HUES64 (cell line): ENCODE data around the gene TBX3. TPM values are rescaled to one million over a fixed set of nuclear protein-coding genes. Genes with fewer than 3 reads are reported as not detected.
"Not testable (repeated sequence)": the region's sequence is repeated elsewhere in the genome, so short reads cannot be mapped to it uniquely, and the experiment has no call there.

Experiments used
- H3K27ac ChIP-seq: 2 replicates; pipeline ENCODE4 v1.7.0; 2013; ENCODE audit warnings: low read depth, low read length, inconsistent platforms
- H3K27me3 ChIP-seq: 2 replicates; pipeline ENCODE4 v1.6.1; 2013; ENCODE audit warnings: mild to moderate bottlenecking, low read length; ENCODE audit not compliant: insufficient read depth
- H3K36me3 ChIP-seq: 2 replicates; pipeline ENCODE4 v1.6.1; 2013; ENCODE audit warnings: mild to moderate bottlenecking, low read length; ENCODE audit not compliant: insufficient read depth
- H3K4me1 ChIP-seq: 2 replicates; pipeline ENCODE4 v1.6.1; 2013; ENCODE audit warnings: mild to moderate bottlenecking, low read length, moderate library complexity; ENCODE audit not compliant: insufficient read depth
- H3K4me3 ChIP-seq: 2 replicates; pipeline ENCODE4 v1.5.1; 2013; ENCODE audit warnings: mild to moderate bottlenecking, low read length, moderate library complexity
- H3K9ac ChIP-seq: 2 replicates; pipeline ENCODE4 v1.6.1; 2013; ENCODE audit warnings: mild to moderate bottlenecking, low read depth, low read length
- H3K9me3 ChIP-seq: 2 replicates; pipeline ENCODE4 v1.6.1; 2013; ENCODE audit warnings: low read depth, low read length; ENCODE audit not compliant: insufficient read depth
- WGBS: fragments of 150-250, 120-280 bp; methylation state at CpG from one replicate; pipeline ENCODE4 v1.1.7; 2013; ENCODE audit warnings: missing lambda C conversion rate; 5-methylcytosine and 5-hydroxymethylcytosine counted together
- polyA plus RNA-seq, 2 experiments: library from polyadenylated mRNA; stranded (reverse); fragments of 50-300 nt; gene quantifications; one replicate each; pipeline ENCODE4 v1.2.3, GENCODE V29; 2013

Gene TBX3
- polyA plus RNA-seq (2013, experiment 1 of 2) = 1.8 TPM
- 1.9 TPM for polyA plus RNA-seq (2013, experiment 2 of 2)

- under 1% methylated on average over 76 of the region's 76 CpGs for WGBS
Measured at GRCh38 chr12:114684098-114684869, at the start of gene TBX3. Gene TBX3, minus strand, starts transcription at chr12:114684175. Its CDS starts 975 bp downstream, at chr12:114683200.

GRCh38 chr12:114732426-114733030 is 48.6 kb upstream of the TBX3 start:
- Histone ChIP-seq H3K27ac (no peak overlapping the region), H3K9me3 (no peaks in the 10 kb centered on the region), H3K4me1 (peaks cover 5% of the 10 kb centered on the region; the same call in 1 of the 2 replicates), H3K27me3 (peaks cover 30% of the 10 kb centered on the region), H3K9ac (no peak overlapping the region), H3K4me3 (no peak overlapping the region), H3K36me3 (no peaks in the 10 kb centered on the region)
- 74% methylated on average over 4 of the region's 4 CpGs for WGBS

More at GRCh38 chr12:114684098-114684869, at the start of gene TBX3:
- no peak within 1 kb of the TSS; the same call in 1 of the 2 replicates for H3K27ac ChIP-seq
- H3K36me3 ChIP-seq = no peaks in the 10 kb centered on the region
- H3K4me1 ChIP-seq = peaks cover 68% of the 10 kb centered on the region
- no peaks in the 10 kb centered on the region for H3K9me3 ChIP-seq
- H3K9ac ChIP-seq = peak within 1 kb of the TSS; percentile 43; the same call in 1 of the 2 replicates
- H3K4me3 ChIP-seq = peak within 1 kb of the TSS; percentile 58
- peaks cover 98% of the 10 kb centered on the region for H3K27me3 ChIP-seq

- H3K4me1 ChIP-seq = peaks cover 3% of the 10 kb centered on the region; the same call in 1 of the 2 replicates
- no peak overlapping the region for H3K27ac ChIP-seq
- 82% methylated on average over 3 of the region's 3 CpGs for WGBS
Measured at GRCh38 chr12:114729731-114730130, 45.8 kb upstream of the TBX3 start.

GRCh38 chr12:114726092-114726710 is 42.2 kb upstream of the TBX3 start:
- no peaks in the 10 kb centered on the region for H3K36me3 ChIP-seq
- 80% methylated on average over 7 of the region's 7 CpGs for WGBS
- no peaks in the 10 kb centered on the region for H3K9me3 ChIP-seq
- no peaks in the 10 kb centered on the region for H3K4me1 ChIP-seq
- no peak overlapping the region for H3K4me3 ChIP-seq
- H3K27me3 ChIP-seq = no peaks in the 10 kb centered on the region
- no peak overlapping the region for H3K9ac ChIP-seq
- no peak overlapping the region for H3K27ac ChIP-seq

More at GRCh38 chr12:114729731-114730130, 45.8 kb upstream of the TBX3 start:
- H3K36me3 ChIP-seq = no peaks in the 10 kb centered on the region
- H3K4me3 ChIP-seq = no peak overlapping the region
- H3K9ac ChIP-seq = no peak overlapping the region
- H3K27me3 ChIP-seq = peaks cover 7% of the 10 kb centered on the region
- H3K9me3 ChIP-seq = no peaks in the 10 kb centered on the region

- not testable (repeated sequence) for H3K36me3 ChIP-seq, H3K27me3 ChIP-seq, H3K27ac ChIP-seq, H3K4me3 ChIP-seq, H3K9me3 ChIP-seq, H3K4me1 ChIP-seq, H3K9ac ChIP-seq
- WGBS = 95% methylated on average over 5 of the region's 5 CpGs
Measured at GRCh38 chr12:114722176-114722575, 38.2 kb upstream of the TBX3 start.

GRCh38 chr12:114721266-114721665 is 37.3 kb upstream of the TBX3 start:
- Histone ChIP-seq H3K9me3 (no peaks in the 10 kb centered on the region), H3K4me1 (no peaks in the 10 kb centered on the region), H3K27me3 (no peaks in the 10 kb centered on the region), H3K27ac (no peak overlapping the region), H3K9ac (no peak overlapping the region), H3K36me3 (no peaks in the 10 kb centered on the region), H3K4me3 (no peak overlapping the region)
- 80% methylated on average over 7 of the region's 7 CpGs for WGBS

- 94% methylated on average over 9 of the region's 9 CpGs for WGBS
- no peaks in the 10 kb centered on the region for H3K36me3 ChIP-seq
- no peak overlapping the region for H3K9ac ChIP-seq
- H3K4me1 ChIP-seq = peaks cover 19% of the 10 kb centered on the region
- H3K27me3 ChIP-seq = peaks cover 36% of the 10 kb centered on the region
- no peaks in the 10 kb centered on the region for H3K9me3 ChIP-seq
- H3K4me3 ChIP-seq = no peak overlapping the region
- H3K27ac ChIP-seq = no peak overlapping the region
Measured at GRCh38 chr12:114713466-114714215, 29.7 kb upstream of the TBX3 start.

- Histone ChIP-seq H3K36me3 (no peaks in the 10 kb centered on the region), H3K4me1 (peaks cover 19% of the 10 kb centered on the region), H3K27me3 (peaks cover 42% of the 10 kb centered on the region), H3K27ac (no peak overlapping the region), H3K4me3 (no peak overlapping the region), H3K9me3 (no peaks in the 10 kb centered on the region), H3K9ac (peak overlapping the region; percentile 13)
- WGBS = 6% methylated on average over 4 of the region's 4 CpGs
Measured at GRCh38 chr12:114711689-114712152, 27.7 kb upstream of the TBX3 start.

- Histone ChIP-seq H3K9me3 (no peaks in the 10 kb centered on the region), H3K27me3 (peaks cover 52% of the 10 kb centered on the region), H3K4me3 (no peak overlapping the region), H3K36me3 (no peaks in the 10 kb centered on the region), H3K27ac (no peak overlapping the region), H3K4me1 (peaks cover 19% of the 10 kb centered on the region), H3K9ac (no peak overlapping the region)
- 77% methylated on average over 7 of the region's 7 CpGs for WGBS
Measured at GRCh38 chr12:114710151-114710550, 26.2 kb upstream of the TBX3 start.

- no peaks in the 10 kb centered on the region for H3K9me3 ChIP-seq
- no peak overlapping the region for H3K9ac ChIP-seq
- no peaks in the 10 kb centered on the region for H3K36me3 ChIP-seq
- no peak overlapping the region for H3K27ac ChIP-seq
- 94% methylated on average over 9 of the region's 9 CpGs for WGBS
- peaks cover 62% of the 10 kb centered on the region for H3K27me3 ChIP-seq
- no peak overlapping the region for H3K4me3 ChIP-seq
- peaks cover 19% of the 10 kb centered on the region for H3K4me1 ChIP-seq
Measured at GRCh38 chr12:114709112-114709511, 25.1 kb upstream of the TBX3 start.
